NCI-H82 treated with DMSO at 0.1 percent for 48 hours (cell line): ENCODE results near the gene GTPBP1.

Source experiments
- DNase-seq: peaks from one replicate; lab custom pipeline; 2025; ENCODE audit not compliant: unreplicated experiment; lab: John Stamatoyannopoulos, UW

The GTPBP1 gene

GRCh38 chr22:38756711-38757463 is 51.1 kb downstream of the GTPBP1 start:
- no peak for DNase-seq

- DNase-seq: no peak
Observed at GRCh38 chr22:38757464-38757757, 51.7 kb downstream of the GTPBP1 start.

DNA sequence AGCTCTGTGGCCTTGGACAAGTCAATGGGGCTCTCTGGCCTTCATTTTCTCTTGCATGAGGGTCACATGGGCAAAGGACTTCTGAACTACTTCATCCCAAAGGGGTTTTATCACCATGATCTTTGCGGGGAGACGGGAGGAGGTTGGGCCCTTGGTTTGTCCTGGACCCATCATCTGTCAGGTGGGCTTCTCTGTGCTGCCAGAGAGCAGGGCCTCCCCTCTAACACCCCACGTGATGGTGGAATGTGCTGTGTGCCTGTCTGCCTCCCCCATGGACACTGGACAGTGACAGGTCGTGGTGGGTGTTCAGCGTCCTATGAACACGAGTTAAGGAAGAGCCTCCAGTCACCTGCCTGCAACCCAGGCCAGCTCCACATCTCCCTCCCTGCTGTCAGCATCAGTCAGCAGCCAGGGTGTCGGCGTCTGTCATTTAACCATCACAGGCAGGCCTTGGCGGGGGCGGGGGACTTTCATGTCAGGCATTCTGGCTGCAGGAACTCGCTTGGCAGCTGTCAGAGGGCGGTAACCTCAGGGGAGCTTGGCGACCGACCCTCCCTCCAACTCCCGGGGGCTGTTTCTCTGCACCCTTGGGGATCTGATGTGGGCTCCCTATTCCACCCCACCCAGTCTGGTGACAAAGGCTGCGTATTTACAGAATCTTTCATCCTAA is 52.7 kb downstream of the GTPBP1 start:
- DNase-seq: no peak

- DNase-seq: no peak
Observed at GRCh38 chr22:38759005-38759404, 53.3 kb downstream of the GTPBP1 start.

- DNase-seq: no peak
Observed at GRCh38 chr22:38760477-38761201, 54.9 kb downstream of the GTPBP1 start.

DNA sequence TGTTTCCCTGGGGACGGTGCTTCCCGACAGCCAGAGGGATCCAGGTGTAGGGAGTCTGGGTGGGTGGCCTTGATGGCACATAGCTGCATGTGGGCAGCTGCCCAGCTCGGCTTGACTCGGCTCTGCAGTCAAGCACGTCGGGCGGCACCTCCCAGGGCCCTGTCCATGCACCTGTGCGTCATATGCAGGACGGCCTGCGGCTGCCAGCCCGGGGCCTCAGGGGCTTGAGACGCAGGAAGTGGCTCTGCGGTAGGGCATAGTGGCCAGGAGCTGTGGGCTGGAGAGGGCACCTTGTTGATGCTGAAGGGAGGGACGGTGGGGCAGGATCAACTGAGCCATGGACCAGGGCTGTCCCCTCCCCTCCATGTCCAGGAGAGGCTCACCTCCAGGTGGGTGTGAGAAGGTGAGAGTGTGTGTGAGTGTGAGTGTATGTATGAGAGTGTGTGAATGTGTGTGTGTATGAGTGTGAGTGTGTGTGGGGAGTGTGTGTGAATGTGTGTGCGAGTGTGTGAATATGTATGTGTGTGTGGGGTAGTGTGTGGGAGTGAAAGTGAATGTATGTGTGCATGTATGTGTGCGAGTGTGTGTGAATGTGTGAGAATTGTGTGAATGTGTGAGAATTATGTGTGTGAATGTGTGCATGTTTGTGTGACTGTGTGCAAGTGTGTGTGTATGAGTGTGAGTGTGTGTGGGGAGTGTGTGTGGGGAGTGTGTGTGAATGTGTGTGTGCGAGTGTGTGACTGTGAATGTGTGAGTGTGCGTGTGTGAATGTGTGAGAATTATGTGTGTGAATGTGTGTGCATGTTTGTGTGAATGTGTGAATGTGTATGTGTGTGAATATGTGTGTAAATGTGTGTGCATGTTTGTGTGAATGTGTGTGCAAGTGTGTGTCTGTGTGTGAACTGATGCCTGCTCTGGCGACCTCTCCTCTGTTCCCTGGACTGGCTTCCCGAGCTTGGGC is 55.7 kb downstream of the GTPBP1 start:
- no peak for DNase-seq

GRCh38 chr22:38762551-38762983 is 56.8 kb downstream of the GTPBP1 start:
- DNase-seq: no peak

DNA sequence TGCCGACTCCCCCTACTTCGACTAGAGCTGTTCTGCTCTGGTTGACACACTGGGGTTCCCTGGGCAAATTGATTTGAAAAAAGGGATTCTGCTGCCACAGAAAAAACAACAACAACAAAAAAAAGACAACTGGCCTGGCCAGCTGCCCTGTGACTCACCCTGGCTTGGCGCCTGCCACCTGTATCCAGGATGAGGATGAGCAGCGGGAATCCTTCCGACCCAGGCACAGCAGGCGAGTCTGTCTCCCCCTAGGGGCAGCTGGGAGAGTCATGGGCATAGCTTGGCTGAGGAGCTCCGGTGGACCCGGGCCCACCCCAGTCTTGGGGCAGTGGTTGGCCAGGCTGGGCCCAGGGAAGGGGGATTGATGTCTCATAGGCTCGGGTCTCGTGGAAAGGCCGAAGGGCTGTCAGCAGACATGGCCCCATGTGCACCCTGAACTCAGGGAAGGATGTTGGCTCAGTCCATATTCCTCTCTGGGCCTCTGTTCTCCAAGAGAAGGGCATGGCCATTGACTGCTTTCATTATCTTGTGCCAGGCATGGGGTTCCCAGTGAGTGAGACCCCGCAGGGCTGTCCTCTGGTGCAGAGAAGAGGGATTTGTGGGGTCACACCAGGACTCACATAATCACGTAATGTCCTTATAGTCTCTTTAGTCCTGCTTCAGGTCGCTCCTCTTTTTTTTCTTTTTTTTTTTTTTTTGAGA is 60.5 kb downstream of the GTPBP1 start:
- no peak for DNase-seq

DNA sequence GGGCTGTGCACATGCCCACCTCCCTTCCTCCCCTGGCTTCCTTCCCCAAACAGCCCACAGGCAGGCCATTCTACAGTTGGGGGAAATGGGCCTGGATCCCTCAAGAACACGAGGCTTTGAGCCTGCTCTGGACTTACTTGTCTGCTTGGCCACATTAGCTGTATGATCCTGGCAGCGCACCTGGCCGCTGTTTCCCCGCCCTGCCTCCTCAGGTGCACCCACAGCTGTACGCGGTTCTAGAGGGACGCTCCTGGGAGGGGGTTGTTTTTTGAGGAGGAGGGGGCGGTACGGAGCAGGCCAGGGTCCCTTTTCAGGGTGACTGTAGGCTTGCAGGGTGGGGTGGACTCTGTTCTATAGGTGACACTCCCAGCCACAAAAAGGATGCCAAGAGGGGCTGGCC is 61.6 kb downstream of the GTPBP1 start:
- DNase-seq: no peak

GRCh38 chr22:38768036-38768435 is 62.3 kb downstream of the GTPBP1 start:
- DNase-seq: no peak

DNA sequence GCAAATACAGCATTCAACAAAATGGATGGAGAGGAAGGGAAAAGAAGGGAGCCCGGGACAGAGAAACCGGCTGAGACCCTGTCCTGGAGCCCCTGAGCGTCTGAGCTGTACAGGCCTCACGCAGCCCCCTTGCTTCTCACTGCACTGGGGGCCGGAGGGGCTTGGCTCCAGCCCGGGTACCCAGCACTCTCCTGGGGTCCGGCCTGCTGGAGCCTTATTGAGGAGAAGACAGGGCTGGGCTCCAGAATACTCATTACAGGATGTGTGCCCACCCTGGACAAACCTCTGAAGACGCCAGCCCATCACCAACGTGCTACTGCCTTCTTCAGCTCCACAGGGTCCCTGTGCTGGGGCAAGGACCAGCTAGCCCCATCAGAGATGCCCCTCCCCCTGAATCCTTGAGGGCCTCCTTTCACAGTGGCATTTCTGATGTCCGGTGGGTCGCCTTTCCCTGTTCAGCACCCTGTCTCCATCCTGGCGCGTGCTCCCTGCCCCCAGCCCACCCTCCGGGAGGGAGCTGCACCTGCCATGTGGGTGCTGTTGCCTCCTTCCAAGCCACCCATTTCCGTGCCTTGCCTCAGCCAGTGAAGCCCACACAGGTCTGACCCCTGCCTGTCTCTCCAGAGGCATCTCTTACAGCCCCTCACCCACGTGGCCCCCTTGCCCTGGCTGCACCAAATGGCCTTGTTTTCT is 64.7 kb downstream of the GTPBP1 start:
- no peak for DNase-seq

- no peak for DNase-seq
Observed at GRCh38 chr22:38772623-38772873, 66.8 kb downstream of the GTPBP1 start.

- no peak for DNase-seq
Observed at GRCh38 chr22:38773363-38773946, 67.7 kb downstream of the GTPBP1 start.

GRCh38 chr22:38774496-38775166 is 68.9 kb downstream of the GTPBP1 start:
- no peak for DNase-seq

DNA sequence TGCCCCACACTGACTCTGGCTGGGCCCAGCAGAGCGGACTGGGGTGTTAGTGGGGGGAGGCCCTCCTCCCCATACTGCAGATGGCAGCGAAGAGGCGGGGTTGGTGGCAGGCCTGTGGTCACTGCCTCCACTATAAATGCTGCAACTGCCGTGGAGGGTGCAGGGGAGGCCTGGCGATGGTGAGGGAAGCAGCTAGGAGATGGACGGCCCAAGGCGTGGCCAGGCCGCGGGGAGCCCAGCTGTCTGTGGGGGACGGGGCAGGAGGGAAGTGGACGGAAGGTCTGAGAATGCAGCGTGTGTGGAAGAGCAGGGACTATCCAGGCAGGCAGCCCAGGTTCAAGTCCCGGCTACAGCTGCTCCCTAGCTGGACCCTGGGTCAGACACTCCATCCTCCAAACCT is 69.9 kb downstream of the GTPBP1 start:
- no peak for DNase-seq

GRCh38 chr22:38776086-38776485 is 70.3 kb downstream of the GTPBP1 start:
- DNase-seq: no peak

DNA sequence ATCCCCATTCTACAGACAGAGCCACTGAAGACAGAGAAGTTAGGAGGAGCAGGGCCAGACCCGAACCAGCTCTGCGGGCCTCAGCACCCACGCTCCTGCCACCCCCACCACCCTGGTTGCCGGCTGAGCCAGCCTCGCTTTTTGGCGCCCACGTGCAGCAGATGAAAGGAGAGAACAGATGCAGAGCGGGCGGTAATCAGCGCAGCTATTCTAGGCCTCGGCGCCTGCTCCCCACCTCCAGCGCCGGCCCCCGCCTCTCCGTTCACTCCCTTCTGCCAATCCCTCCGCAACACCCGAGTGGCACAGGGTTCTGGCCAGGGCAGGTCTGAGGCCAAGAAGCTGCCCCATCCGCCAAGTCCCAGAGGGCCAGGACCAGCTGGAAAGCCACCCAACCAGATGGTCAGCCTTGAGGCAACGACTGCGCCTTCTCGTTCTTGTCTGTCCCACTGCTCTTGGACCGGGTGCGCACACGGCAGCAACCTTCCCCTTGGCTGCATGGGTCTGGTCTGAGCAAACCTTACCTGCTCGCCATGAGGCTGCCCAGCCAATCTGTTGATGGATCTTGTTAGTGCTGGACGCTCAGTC is 71.4 kb downstream of the GTPBP1 start:
- no peak for DNase-seq

GRCh38 chr22:38781033-38781432 is 75.3 kb downstream of the GTPBP1 start:
- no peak for DNase-seq
